Measurements from ENCODE around the gene RTF1.

DNA sequence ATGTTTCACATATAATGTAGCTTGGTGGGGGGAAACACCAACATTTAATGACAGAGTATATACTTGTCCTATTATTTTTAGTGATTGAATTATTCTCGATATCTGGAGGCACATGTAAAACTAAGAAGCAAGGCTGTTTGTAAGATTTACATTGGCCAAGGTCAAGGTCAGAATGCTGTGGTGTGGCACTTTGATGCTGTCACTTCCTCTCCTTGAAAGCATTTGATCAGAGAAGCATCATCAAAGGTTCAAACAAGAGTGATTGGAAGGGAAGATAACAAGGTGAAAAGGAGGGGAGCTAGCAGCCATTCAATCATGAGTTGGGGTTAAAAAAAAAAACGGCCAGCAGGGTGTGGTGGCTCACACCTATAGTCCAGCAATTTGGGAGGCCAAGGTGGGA is 26.4 kb downstream of the RTF1 start:
- TF ChIP-seq, protein P1, sequence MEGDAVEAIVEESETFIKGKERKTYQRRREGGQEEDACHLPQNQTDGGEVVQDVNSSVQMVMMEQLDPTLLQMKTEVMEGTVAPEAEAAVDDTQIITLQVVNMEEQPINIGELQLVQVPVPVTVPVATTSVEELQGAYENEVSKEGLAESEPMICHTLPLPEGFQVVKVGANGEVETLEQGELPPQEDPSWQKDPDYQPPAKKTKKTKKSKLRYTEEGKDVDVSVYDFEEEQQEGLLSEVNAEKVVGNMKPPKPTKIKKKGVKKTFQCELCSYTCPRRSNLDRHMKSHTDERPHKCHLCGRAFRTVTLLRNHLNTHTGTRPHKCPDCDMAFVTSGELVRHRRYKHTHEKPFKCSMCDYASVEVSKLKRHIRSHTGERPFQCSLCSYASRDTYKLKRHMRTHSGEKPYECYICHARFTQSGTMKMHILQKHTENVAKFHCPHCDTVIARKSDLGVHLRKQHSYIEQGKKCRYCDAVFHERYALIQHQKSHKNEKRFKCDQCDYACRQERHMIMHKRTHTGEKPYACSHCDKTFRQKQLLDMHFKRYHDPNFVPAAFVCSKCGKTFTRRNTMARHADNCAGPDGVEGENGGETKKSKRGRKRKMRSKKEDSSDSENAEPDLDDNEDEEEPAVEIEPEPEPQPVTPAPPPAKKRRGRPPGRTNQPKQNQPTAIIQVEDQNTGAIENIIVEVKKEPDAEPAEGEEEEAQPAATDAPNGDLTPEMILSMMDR (IDR thresholded peaks at IDR 0.05; ENCODE audit: low read length), result no peak
- TF ChIP-seq EZH2 (IDR thresholded peaks at IDR 0.05; ENCODE audit: borderline replicate concordance, low read length), result no peak

Measured in OCI-LY1 (cell line).